Parathyroid adenoma (tissue), 2 donors: ENCODE data around the gene VTA1.

Source experiments
- H2AFZ ChIP-seq: fragments of 300-600 bp; sonication (generic); one replicate; pipeline ENCODE4 v1.7.0; 2017; ENCODE audit warnings: antibody characterized with exemption, mild to moderate bottlenecking
- H3K27ac ChIP-seq: fragments of 300-600 bp; sonication (generic); one replicate; pipeline ENCODE4 v1.7.0; 2017
- H3K27me3 ChIP-seq: fragments of 300-600 bp; sonication (generic); one replicate; pipeline ENCODE4 v1.7.0; 2017; ENCODE audit warnings: low read length; ENCODE audit not compliant: control insufficient read depth, insufficient read depth
- H3K36me3 ChIP-seq: fragments of 300-600 bp; sonication (generic); one replicate; pipeline ENCODE4 v1.7.0; 2017; ENCODE audit warnings: low read length; ENCODE audit not compliant: control insufficient read depth, insufficient read depth
- H3K4me1 ChIP-seq: fragments of 300-600 bp; sonication (generic); one replicate; pipeline ENCODE4 v1.7.0; 2017; ENCODE audit warnings: control low read depth
- H3K4me2 ChIP-seq: fragments of 300-600 bp; sonication (generic); one replicate; pipeline ENCODE4 v1.7.0; 2017; ENCODE audit warnings: low read length
- H3K4me3 ChIP-seq: fragments of 300-600 bp; sonication (generic); one replicate; pipeline ENCODE4 v1.7.0; 2017; ENCODE audit warnings: low read depth, low read length
- H3K79me2 ChIP-seq: fragments of 300-600 bp; sonication (generic); one replicate; pipeline ENCODE4 v1.7.0; 2017; ENCODE audit warnings: control low read depth
- H3K9ac ChIP-seq: fragments of 300-600 bp; sonication (generic); one replicate; pipeline ENCODE4 v1.7.0; 2017; ENCODE audit warnings: mild to moderate bottlenecking
- H3K9me3 ChIP-seq: fragments of 300-600 bp; sonication (generic); one replicate; pipeline ENCODE4 v1.7.0; 2017; ENCODE audit warnings: low read length; ENCODE audit not compliant: control insufficient read depth
- CTCF ChIP-seq: fragments of 300-600 bp; sonication (generic); IDR thresholded peaks from one replicate; pipeline ENCODE4 v1.7.0; 2017; ENCODE audit warnings: antibody characterized with exemption, mild to moderate bottlenecking
- donor health status: primary hyperparathyroidism.

Gene VTA1

GRCh38 chr6:142174703-142175102 lies 27.6 kb downstream of the VTA1 start:
- H3K9ac ChIP-seq, result no peak overlapping the region
- no peaks in the 10 kb centered on the region for H3K4me1 ChIP-seq
- no peaks in the 10 kb centered on the region for H3K79me2 ChIP-seq
- no peaks in the 10 kb centered on the region for H3K9me3 ChIP-seq
- no peak for TF ChIP-seq CTCF
- H3K27ac ChIP-seq, result no peak overlapping the region
- H3K4me3 ChIP-seq, result no peak overlapping the region
- no peaks in the 10 kb centered on the region for H3K36me3 ChIP-seq
- H2AFZ ChIP-seq, result no peak overlapping the region
- H3K27me3 ChIP-seq, result no peaks in the 10 kb centered on the region
- H3K4me2 ChIP-seq, result no peak overlapping the region

GRCh38 chr6:142178129-142178528 lies 31.1 kb downstream of the VTA1 start:
- H3K4me3 ChIP-seq, result no peak overlapping the region
- no peak for TF ChIP-seq CTCF
- H3K36me3 ChIP-seq, result no peaks in the 10 kb centered on the region
- H3K4me2 ChIP-seq, result no peak overlapping the region
- no peaks in the 10 kb centered on the region for H3K9me3 ChIP-seq
- no peaks in the 10 kb centered on the region for H3K4me1 ChIP-seq
- H3K27me3 ChIP-seq, result no peaks in the 10 kb centered on the region
- no peak overlapping the region for H3K9ac ChIP-seq
- H3K27ac ChIP-seq, result no peak overlapping the region
- H2AFZ ChIP-seq, result no peak overlapping the region
- peaks cover 2% of the 10 kb centered on the region for H3K79me2 ChIP-seq

- H3K4me1 ChIP-seq, result no peaks in the 10 kb centered on the region
- H3K27ac ChIP-seq, result no peak overlapping the region
- H3K9ac ChIP-seq, result no peak overlapping the region
- no peak overlapping the region for H3K4me2 ChIP-seq
- no peak overlapping the region for H3K4me3 ChIP-seq
- H2AFZ ChIP-seq, result no peak overlapping the region
- peaks cover 2% of the 10 kb centered on the region for H3K79me2 ChIP-seq
- TF ChIP-seq CTCF, result no peak
- no peaks in the 10 kb centered on the region for H3K9me3 ChIP-seq
- H3K27me3 ChIP-seq, result no peaks in the 10 kb centered on the region
- no peaks in the 10 kb centered on the region for H3K36me3 ChIP-seq
Observed at GRCh38 chr6:142182004-142182403, 34.9 kb downstream of the VTA1 start.

- H3K4me2 ChIP-seq, result no peak overlapping the region
- TF ChIP-seq CTCF, result no peak
Observed at GRCh38 chr6:142183351-142183750, 36.3 kb downstream of the VTA1 start.

GRCh38 chr6:142184307-142184706 lies 37.2 kb downstream of the VTA1 start:
- no peak for TF ChIP-seq CTCF
- no peaks in the 10 kb centered on the region for H3K36me3 ChIP-seq
- H3K4me3 ChIP-seq, result no peak overlapping the region
- H3K27ac ChIP-seq, result no peak overlapping the region
- H3K9ac ChIP-seq, result no peak overlapping the region
- no peak overlapping the region for H3K4me2 ChIP-seq
- peaks cover 2% of the 10 kb centered on the region for H3K79me2 ChIP-seq
- no peaks in the 10 kb centered on the region for H3K27me3 ChIP-seq
- H3K4me1 ChIP-seq, result peaks cover 4% of the 10 kb centered on the region
- no peak overlapping the region for H2AFZ ChIP-seq
- H3K9me3 ChIP-seq, result no peaks in the 10 kb centered on the region

More at GRCh38 chr6:142183351-142183750, 36.3 kb downstream of the VTA1 start:
- Histone ChIP-seq H3K4me1 (peaks cover 4% of the 10 kb centered on the region), H3K27me3 (no peaks in the 10 kb centered on the region), H3K9me3 (no peaks in the 10 kb centered on the region), H3K36me3 (no peaks in the 10 kb centered on the region), H3K9ac (no peak overlapping the region), H3K79me2 (peaks cover 2% of the 10 kb centered on the region), H3K4me3 (no peak overlapping the region), H2AFZ (no peak overlapping the region), H3K27ac (no peak overlapping the region)
